Glomerular visceral epithelial cell (primary cell): ENCODE measurements around the gene CCDC180.
"Not testable (repeated sequence)": the region's sequence is repeated elsewhere in the genome, so short reads cannot be mapped to it uniquely, and the experiment has no call there.

Experiments
- DNase-seq: peaks from one replicate; pipeline ENCODE4 v3.0.0-alpha.2; 2016; ENCODE audit errors: extremely low spot score

CCDC180 gene

GRCh38 chr9:97311798-97312500, 4.5 kb downstream of the CCDC180 start:
- no peak for DNase-seq

GRCh38 chr9:97312556-97312955, 5.1 kb downstream of the CCDC180 start:
- no peak for DNase-seq

DNA sequence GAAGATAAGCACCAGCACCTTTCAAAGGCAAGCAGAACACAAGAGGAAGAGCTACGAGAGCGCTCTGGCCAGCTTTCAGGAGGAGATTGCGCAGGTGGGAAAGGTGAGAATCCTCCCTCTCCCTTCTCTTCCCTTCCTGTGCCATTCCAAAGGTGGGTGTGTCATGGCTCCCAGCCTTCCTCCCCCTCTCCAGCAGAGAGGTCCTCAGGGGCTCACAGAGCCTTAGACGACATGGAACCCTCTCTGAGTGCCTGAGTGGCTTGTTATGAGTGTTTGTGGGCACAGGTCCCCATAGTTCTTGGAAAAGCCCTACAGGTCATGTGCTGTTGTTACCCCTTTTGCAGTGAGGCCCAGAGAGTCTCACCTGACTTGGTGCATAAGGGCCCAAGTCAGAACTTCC, 5.8 kb downstream of the CCDC180 start:
- DNase-seq: no peak

GRCh38 chr9:97313746-97314145, 6.3 kb downstream of the CCDC180 start:
- DNase-seq: no peak

GRCh38 chr9:97314503-97314902, 7.0 kb downstream of the CCDC180 start:
- DNase-seq: no peak

- DNase-seq: no peak
Measured at GRCh38 chr9:97315550-97315949, 8.1 kb downstream of the CCDC180 start.

DNA sequence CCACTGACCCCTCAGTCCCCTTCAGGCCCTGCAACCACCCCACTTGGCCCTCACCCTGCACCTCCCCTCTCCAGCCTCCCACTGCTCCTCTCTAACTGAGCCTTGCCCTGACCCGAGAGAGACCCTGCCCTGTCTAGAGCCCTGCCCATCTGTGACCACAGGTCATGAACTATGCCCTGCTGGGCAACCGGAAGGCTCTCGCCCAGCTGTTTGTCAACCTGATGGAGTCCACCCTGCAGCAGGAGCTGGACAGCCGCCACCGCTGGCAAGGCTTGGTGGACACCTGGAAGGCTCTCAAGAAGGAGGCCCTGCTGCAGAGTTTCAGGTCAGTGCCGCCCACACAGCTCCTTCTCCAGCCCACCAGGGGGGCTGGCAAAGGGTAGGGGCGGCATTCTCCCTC, 9.4 kb downstream of the CCDC180 start:
- no peak for DNase-seq

GRCh38 chr9:97318433-97318832, 11.0 kb downstream of the CCDC180 start:
- no peak for DNase-seq

GRCh38 chr9:97319395-97319794, 11.9 kb downstream of the CCDC180 start:
- no peak for DNase-seq

GRCh38 chr9:97320080-97320642, 12.7 kb downstream of the CCDC180 start:
- DNase-seq: no peak

DNA sequence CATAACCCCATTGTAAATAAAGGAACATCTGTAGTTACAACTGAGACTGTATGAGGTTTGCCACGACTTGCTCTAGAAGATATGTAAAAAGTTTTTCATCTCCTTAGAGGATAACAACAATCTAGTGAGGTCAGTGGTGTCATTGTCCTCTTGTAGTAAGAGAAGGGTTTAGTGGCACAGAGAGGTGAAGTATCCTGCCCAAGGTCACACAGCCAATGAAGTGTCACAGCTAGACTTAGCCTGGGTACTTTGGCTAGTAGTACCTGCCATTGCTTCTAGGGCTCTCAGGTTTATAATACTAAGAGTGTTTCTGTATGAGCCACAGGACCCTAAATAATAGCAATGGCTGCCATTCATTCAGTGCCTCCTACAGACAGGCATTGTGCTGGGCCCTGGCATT, 13.8 kb downstream of the CCDC180 start:
- no peak for DNase-seq

GRCh38 chr9:97321691-97322090, 14.2 kb downstream of the CCDC180 start:
- no peak for DNase-seq

DNA sequence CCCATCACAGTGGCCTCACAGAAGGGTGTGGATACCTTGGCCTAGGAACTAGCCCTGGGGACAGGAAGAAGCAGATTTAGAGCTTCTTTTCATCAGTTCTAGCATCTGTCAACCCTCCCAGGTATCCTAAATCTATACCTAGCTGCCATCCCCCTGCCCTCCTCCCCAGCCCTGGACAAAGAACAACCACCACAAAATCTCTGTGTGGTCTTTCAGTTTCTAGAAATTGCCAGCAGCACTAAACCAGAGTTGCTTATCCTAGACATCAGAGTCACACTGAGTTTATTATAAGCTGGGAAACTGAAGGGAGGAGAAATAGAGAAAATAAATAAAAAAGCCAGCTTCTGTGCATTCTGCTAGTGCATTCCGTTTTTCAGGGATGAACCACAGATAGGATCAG, 14.6 kb downstream of the CCDC180 start:
- DNase-seq: no peak

GRCh38 chr9:97324954-97325353, 17.5 kb downstream of the CCDC180 start:
- no peak for DNase-seq

DNA sequence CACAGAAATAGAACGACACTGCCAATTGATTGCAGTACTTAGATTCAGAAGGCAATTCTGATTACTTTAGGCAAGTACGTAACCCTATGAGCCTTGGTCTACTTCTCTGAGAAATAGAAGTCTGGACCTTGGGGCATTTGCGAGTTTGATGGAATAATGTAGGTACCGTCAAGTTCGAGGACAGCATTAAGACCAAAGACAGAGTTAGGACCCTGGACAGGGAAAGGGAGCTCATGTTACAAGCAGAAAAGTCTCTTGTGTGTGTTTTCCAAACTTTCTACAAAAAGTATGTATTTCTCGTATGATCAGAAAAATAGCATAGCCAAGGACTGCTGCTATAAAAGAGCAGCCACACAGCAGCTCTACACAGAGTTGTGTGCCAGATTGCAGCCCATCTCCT, 20.1 kb downstream of the CCDC180 start:
- DNase-seq: no peak

- no peak for DNase-seq
Measured at GRCh38 chr9:97332993-97333392, 25.5 kb downstream of the CCDC180 start.

- not testable (repeated sequence) for DNase-seq
Measured at GRCh38 chr9:97335622-97336021, 28.2 kb downstream of the CCDC180 start.

DNA sequence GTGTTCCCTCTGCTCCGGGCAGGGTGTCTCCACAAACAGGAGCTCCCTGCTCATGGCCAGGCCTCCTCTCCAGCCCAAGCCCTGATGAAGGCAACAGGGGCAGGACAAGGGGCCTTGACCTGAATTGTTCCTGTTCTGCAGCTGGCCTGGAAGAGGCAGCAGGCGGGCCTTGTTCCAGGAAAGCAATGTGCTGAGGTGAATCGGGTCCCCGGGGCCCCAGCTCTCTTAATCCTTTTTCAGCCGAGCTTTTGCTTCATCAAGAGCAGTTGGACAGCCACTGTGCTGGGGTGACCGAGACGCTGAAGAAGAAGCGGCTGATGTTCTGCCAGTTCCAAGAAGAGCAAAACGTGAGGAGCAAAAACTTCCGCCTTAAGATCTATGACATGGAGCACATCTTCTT, 41.4 kb downstream of the CCDC180 start:
- no peak for DNase-seq

DNA sequence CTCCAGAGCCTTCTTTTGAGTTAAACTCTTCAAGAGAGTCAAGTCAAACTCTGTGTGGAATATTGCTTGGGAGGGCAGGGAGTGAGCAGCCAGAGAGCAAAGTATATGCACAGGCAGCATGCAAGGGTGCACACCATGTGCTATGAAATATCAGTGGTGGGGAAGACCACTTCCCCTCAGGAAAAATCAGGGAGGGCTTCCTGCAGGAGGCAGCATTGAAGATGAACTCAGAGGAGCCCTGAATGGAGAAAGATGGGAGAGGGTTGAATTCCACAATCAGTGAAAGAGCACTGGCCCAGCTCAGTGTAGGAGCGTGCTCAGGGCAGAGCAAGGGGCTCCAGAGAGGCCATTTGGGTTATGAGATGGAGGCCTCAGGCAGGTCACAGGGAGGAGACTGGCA, 41.9 kb downstream of the CCDC180 start:
- no peak for DNase-seq

DNA sequence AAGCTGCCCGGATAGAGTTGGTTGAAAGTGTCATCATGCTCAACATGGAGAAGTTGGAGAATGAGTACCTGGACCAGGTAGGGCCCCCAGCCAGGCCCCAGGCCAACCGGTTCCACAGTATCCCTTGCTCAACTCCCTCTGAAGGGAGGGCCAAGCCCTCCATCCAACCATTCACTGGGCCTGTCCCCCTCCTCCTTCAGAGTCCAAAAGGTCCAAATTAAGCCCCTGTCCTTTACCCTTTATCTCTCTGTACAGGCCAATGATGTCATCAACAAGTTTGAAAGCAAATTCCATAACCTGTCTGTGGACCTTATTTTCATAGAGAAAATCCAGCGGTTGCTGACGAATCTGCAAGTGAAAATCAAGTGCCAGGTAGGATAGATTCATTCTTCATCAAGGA, 47.2 kb downstream of the CCDC180 start:
- no peak for DNase-seq

DNA sequence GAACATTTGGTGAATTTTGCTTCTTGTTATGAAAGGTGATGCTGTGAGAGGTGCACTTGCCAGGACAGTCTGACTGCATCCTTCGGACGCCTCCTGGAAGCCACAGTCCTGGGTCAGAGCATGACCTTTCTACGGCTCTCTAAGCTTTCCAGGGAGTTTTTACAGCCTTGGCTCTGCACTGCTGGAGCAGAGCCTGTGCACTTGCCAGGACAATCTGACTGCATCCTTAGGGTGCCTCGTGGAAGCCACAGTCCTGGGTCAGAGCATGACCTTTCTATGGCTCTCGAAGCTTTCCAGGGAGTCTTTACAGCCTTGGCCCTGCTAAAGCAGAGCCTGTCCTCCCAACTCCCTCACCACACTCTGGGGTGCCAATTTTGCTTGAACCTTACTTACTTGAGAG, 49.6 kb downstream of the CCDC180 start:
- no peak for DNase-seq
